CD4-positive, alpha-beta T cell treated with Interleukin-6 for 4 hours (primary cell): ENCODE data around the gene GLS.

ENCODE experiments used
- DNase-seq: peaks from one replicate; pipeline ENCODE4 v3.0.0-alpha.2; 2020; ENCODE audit warnings: mixed read lengths

The GLS gene

DNA sequence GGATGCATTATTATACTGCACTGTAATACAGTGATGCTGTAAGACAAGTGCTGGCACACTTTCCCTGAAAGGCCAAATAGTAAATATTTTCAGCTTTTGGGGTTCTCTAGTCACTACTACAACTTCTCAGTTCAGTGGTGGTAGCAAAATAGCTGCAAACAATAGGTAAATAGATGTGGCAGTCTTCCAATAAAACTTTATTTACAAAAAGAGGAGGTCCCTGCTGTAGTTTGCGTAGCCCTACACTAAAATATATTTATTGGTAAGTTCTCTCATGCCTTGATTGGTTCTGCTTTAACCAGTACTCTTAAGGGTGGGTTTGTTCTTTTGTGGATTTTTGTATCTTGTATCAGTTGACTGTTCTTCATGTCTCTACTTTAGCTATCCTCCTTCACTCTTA, 7.8 kb downstream of the GLS start:
- DNase-seq, result no peak

DNA sequence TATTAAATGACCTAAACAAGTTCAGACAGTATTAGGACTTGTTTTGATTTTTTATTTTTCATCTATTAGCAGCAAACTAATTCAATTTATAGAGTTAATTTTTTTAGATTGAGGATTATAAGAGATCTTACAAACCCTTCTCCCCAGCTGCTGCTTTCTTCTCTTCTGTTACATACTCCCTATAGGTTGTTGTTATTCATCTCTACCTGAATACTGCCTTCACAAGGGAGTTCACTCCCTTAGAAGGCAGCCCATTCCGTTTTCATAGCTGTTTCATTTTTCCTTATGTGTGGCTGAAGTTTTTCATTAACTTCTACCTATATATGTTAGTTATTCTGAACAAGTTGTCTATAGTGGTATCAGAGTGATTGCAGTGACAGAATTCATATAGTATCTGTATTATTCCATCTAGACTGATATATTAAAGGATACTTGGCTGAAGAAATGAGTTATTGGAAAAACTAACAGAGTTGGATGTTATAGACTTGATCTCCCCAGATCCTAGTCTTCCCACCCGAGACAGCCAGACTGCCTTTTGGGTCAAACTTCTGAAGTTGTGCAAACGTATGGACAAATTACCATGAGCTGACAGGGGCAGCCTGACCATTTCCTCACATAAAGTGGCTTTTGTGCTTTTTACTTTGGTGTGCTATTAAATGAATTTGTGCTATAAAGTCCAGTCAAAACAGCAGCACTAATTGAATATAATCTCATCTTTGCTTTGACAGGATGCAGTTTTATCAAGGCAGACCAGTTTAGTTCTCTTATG, 8.7 kb downstream of the GLS start:
- DNase-seq, result no peak

- no peak for DNase-seq
Measured at GRCh38 chr2:190891372-190891771, 10.8 kb downstream of the GLS start.

GRCh38 chr2:190891889-190892288, 11.3 kb downstream of the GLS start:
- DNase-seq, result no peak

GRCh38 chr2:190893157-190893556, 12.5 kb downstream of the GLS start:
- no peak for DNase-seq

DNA sequence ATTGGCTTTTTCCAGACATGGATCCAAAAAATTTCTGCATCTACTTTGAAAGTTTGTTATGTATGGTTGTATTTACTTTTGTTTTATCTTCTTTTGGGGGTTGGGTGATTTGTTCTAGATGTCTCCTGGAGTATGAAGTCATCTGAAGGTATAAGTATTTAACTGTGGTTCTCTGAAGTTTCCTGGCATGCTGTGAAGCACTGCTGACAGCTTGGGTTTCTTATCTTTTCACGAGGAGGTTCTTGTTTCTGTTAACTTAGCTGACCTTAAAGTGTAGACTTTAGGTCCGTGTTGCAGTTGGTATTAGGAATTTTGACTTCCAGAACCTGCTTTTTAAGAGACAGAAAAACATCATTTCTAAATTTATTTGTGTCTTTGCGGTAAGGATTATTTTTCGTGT, 15.9 kb downstream of the GLS start:
- no peak for DNase-seq

DNA sequence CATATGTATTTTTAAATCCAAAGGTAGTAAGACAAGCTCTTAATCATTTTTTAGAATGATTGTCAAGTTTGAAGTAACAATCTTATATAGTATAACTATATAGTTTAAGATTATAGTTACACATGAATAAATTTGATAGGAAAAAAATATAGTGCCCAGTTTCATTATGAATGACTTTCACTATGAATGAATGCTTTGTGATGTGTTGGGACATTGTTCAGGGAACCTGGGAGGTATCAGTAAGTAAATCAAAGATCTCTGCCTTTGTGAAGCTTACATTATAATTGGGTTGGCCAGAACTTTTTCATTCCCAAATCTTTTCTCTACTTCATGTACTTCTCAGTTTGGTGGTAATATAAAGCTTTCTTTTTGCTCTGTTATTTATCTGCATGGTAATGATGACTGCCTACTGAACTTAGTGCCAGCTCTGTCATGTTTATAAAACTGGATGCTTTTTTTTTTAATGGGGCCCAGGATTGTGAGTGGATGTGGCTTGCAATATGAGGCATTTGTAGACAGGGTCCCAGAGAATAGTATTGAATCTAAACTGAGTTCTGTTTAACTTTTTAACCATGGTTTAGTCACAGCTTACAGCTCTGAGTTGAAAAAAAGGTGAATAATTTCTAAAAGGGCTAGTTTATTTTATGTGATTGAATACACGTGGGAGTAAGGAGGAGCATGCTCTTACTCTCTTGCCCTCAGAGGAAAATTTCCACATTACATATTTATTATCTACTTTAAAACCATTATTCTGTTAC, 23.3 kb downstream of the GLS start:
- DNase-seq, result no peak

DNA sequence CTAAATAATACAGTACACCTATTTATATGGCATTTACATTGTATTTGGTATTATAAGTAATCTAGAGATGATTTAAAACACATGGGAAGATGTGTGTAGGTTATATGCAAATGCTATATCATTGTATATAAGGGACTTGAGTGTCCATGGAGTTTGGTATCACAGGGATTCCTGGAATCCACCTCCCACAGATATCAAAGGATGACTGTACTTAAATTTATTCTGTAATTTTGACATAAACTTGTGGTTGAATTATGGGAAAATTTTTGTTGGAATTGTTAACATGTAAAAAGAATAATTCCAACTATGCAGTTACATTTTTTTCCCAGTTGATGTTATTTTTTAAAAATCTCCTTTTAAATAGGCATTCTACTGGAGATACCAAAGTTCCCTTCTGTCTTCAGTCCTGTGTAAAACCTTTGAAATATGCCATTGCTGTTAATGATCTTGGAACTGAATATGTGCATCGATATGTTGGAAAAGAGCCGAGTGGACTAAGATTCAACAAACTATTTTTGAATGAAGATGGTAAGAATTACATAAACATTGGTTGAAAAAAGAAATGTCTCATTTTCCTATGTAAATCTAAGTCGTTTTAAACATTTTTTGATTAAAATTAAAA, 24.1 kb downstream of the GLS start:
- no peak for DNase-seq

DNA sequence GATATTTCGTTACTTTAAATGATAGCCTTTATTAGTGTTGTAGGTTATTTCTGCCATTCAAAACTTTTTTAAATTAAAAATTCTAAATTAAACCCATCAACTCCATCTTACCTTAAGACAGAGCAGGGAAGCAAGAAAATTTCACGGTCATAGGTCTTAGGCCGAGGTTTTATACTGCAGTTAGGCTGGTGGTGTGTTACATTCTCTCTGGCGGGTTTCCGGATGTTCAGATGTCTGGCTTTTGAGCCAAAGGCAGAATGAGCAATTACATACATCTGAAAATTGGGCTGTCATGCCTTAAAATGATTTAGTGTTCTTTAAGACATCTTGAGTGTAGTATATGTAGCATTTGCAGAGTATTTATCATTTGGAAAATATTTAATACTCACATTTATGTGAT, 27.9 kb downstream of the GLS start:
- DNase-seq, result no peak

- DNase-seq, result no peak
Measured at GRCh38 chr2:190909680-190910079, 29.1 kb downstream of the GLS start.

- no peak for DNase-seq
Measured at GRCh38 chr2:190910341-190911136, 29.9 kb downstream of the GLS start.

DNA sequence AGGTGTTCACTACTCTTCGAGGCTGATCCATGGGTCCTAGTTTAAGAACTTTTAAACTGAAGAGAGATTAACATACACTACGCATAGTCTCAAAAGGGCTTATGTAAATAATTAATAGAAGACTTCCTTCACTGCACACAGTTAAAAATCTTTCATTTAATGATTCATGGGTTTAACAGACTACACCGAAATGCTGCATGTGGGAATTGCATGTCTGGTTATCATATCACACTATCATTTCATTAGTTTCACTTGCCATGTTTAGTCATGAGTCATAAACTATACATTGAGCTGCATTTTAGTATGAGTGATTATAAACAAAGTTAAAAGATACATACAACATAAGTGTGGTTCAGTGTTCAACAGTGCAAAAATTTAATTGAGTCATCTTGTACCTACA, 31.2 kb downstream of the GLS start:
- no peak for DNase-seq

DNA sequence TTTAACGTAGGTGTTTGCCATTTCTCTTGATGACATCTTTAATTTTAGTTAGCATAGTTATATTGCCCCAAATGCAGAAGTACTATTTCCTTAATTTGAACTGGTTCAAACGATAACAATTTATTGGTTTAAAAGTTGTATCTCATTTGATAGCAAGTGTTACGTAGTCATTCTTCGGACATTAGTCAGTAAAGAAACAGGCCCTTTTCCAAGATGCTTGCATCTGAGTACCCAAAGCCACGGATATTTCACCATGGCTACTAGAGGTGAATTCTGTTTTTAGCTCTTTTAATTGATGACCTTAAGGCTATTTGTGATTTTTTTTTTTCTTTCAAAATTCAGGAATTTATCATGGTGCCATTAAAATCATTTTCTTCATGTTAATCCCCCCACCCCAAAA, 32.1 kb downstream of the GLS start:
- no peak for DNase-seq

DNA sequence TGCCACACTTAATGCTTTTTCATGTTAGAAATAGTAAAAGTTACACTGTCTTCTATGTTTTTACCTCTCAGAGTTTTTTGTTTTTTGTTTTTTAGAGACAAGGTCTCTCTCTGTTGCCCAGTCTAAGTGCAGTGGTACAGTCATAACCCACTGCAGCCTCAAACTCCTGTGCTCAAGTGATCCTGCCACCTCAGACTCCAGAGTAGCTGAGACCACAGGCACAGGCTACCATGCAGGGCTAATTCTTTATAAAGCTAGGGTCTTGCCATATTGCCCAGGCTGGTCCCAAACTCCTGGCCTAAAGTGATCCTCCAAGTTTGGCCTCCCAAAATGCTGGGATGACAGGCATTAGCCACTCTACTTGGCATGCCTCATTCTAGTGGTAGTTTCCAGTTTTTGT, 33.1 kb downstream of the GLS start:
- no peak for DNase-seq

- DNase-seq, result peak; percentile 10
Measured at GRCh38 chr2:190916829-190917228, 36.2 kb downstream of the GLS start.

DNA sequence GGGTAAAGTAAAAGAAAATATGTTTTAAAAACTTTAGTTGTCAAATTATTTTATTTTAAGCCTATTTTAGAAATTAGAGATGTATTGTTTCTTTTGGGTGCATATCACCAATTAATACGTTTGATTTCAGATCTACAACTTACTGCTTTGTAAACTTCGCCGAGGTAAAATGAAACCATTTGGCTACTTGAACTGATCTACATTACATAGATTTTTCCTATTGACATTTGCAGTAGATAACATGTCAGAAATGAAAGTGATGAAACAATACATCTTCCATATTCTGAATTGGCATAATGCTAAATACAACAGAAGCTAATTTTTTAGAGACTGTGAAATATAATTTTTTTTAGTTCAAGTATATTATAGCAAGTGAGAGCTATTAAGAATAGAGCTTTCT, 39.5 kb downstream of the GLS start:
- DNase-seq, result no peak

DNA sequence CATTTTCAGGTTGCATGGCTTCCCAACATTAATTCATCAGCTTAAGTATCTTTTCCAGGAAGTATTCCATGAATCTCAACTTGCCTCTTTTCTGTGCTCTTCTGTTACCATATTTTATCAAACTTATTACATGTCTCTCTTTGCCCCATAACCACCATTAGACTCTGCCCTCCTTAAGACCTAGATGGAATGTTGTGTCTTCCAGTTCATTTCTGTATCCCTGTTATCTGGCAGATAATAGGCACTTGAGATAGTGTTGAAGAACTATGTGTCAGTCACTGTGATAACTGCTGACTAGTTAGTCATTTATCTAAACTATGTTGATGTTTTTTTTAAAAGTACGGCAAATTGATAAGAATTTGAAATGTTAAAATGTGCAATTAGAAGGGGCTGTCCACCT, 41.8 kb downstream of the GLS start:
- DNase-seq, result no peak

DNA sequence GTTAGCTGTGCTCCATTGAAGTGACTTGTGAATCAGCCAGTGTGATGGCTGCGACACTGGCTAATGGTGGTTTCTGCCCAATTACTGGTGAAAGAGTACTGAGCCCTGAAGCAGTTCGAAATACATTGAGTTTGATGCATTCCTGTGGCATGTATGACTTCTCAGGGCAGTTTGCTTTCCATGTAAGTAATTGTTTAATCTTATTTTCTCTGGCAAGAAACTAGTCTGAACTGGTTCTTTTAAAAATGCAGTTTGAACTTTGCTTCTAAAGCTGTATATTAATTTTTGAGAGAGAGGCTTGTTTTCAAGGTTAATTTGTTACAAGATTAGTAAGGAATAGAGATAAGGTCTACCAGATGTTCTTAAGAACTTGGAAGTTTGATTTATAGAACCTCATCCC, 46.7 kb downstream of the GLS start:
- no peak for DNase-seq

- no peak for DNase-seq
Measured at GRCh38 chr2:190929919-190930318, 49.3 kb downstream of the GLS start.

- DNase-seq, result no peak
Measured at GRCh38 chr2:190930411-190930810, 49.8 kb downstream of the GLS start.

- DNase-seq, result no peak
Measured at GRCh38 chr2:190932514-190932913, 51.9 kb downstream of the GLS start.

- no peak for DNase-seq
Measured at GRCh38 chr2:190933361-190933760, 52.7 kb downstream of the GLS start.

DNA sequence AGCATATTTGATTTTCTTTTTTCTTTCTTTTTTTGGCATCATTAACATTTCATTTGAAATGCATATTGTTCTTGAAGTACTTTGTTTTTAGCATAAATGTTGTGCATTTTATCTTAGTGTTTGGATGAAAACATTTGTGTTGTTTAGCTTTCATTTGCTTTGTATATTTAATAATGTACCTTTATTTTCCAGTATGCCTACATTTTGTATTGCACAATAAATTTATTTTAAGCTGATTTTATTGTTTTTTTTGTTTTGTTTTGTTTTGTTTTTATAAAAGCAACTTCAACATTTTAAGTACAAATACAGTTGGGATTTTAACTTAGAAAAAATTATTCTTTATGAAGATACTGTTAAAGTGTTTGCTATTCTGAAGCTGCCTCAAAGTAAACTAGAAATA, 54.4 kb downstream of the GLS start:
- DNase-seq, result no peak
